HS-27A (cell line): ENCODE measurements around the gene DUSP1.

Experiments used
- DNase-seq: peaks from one replicate; pipeline ENCODE4 v3.0.0-alpha.2; 2012; ENCODE audit warnings: low read depth, missing footprints

Gene DUSP1

GRCh38 chr5:172777881-172778814 is 7.2 kb upstream of the DUSP1 start:
- no peak for DNase-seq

- no peak for DNase-seq
Observed at GRCh38 chr5:172776235-172776594, 5.2 kb upstream of the DUSP1 start.

DNA sequence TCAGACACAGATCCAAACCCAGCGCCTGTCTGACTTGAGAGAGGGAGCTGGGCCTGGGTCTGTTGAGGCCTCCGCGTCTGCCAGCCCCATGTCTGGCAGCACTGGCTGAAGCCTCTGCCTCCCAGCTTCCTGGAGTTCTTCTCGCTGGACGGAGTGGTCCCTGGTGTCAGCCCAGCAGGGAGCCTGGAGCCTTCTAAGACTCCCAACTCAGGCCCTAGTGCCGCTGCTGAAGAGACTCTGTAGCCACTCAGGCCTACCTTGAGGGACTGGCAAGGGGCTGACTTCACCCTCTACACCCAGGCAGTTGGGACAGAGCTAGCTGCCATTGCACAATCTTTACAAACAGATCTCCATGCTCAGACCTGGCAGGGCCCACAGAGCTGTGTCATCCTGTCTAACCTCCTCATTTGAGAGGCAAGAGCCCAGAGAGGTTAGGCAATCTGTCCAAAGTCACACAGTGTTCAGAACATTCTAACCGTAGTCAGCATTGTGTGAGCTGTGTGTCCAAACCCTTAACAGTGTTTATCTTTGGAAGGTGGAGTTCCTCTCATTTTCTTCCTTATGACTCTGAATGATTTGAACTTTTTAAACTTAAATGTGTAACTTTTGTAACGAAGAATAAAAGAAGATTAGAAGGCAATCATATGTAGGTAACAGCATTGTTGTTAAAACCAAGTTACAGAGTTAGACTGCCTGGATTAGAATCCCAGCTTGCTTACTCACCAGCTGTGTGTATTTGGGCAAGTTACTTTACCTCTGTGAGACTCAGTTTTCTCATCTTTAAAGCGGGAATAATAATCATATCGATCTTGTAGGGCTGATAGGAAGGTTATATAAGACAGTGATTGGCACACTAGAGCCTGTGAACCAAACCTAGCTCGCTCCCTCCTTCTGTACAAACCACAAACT is 4.6 kb upstream of the DUSP1 start:
- no peak for DNase-seq

DNA sequence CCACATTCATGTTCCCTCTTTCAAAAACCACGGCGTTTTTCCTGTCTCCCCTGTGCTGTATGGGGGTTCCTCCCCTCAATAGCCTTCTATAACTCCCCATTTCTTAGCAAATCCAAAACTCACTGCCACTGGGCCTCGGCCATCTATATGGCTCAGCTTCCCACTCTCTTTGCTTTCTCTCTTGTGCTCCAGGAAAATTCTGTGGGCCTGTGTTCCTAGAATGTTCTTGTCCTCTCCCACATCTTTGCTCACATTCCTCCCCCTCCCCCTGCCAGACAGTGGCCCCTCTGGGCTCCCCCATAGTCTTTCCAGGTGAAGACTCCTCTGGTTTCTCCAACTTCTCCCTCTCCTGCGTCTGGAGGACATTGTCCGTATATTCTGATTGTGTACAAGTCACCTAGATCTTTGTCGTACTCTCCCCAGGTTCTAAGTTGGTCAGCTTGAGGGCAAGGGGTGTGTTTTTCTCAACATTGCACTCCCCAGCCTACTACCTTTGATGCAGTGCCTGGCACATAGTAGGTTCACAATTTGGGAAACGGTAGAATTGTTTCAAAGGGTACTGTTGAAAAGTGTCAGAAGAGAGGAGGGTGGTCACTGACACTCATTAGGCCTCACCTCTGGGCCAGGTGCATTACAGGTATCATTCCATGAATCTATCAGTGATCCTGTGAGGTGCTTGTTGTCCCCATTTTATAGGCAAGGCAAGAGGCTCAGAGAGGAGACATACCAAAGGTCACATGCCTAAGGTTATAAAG is 3.7 kb upstream of the DUSP1 start:
- no peak for DNase-seq

- DNase-seq, result no peak
Observed at GRCh38 chr5:172773481-172774469, 2.8 kb upstream of the DUSP1 start.

GRCh38 chr5:172772112-172772906 is 1.3 kb upstream of the DUSP1 start:
- peak; percentile 79 for DNase-seq

DNA sequence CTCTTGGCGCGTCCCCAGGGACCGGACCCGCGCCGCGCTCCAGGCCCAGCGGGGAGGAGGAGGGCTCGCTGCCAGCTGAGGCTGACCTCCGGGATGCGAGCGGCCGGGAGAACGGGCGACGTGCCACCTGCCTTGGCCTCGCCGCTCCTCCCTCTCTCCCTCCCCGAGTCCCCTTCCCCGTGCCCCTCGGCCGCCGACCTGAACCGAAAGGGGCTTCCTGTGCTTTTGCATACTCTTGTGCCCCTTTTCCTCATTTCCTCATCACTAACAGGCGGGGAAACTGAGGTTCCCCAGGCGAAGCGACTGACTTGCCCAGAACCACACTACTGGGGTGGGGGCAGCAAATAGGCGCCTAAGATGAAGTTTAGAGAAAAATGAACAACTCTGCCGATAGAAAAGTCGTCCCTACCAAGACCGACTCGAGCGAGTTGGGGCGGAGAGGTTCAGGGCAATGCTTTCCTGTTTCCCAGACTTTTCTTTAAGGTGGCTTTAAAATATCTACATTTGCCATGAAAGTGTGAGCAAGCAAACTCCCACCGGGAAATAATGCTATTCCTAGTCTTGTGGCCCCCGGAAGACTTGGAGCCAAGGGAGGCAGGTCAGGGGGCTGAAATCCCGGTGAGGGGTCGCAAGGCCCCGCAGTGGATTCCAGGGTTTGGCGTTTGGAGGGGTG is 580 bp upstream of the DUSP1 start:
- no peak for DNase-seq

- no peak for DNase-seq
Observed at GRCh38 chr5:172770374-172770674, 671 bp downstream of the DUSP1 start.

GRCh38 chr5:172769616-172770373 is 1.2 kb downstream of the DUSP1 start:
- no peak for DNase-seq

- DNase-seq, result no peak
Observed at GRCh38 chr5:172769342-172769615, 1.7 kb downstream of the DUSP1 start.

- DNase-seq, result no peak
Observed at GRCh38 chr5:172768573-172769341, 2.2 kb downstream of the DUSP1 start.

- no peak for DNase-seq
Observed at GRCh38 chr5:172768098-172768572, 2.9 kb downstream of the DUSP1 start.

DNA sequence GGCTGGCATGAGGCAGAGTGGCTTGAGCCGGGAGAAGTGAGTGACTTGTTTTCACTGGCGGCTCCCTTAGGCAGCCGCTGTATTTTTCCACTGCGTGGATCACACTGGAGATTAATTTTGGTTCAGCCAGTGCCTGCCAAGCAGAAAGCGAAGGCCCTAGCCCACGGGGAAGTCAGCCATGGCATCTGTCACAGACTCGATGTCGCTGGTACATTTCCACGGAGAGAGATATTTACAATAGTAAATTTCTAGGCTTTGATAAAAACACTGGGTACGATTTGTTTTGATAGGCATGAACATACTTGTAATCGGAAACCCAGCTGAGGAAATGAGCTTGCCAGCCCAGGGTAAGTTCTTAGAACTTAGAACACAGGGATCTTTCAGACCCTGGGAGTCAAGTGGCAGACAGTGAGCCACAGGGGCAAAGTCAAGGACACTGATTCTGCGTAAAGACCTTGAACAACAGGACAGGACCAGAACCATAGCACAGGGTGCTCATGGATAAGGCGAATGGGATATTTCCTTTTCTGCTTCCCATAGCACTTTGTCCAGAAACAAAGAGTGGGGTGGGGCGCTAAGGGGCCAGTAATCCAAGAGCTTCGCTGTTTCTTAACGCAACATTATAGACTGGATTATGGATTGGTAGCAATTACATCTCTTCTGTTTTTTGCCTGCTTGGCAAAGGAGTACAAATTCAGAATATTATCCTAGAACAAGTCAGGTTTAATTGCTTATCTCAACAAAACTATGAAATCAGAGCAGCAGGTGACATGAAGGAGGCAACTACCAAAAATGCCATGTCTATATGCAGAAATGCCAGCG is 4.5 kb downstream of the DUSP1 start:
- no peak for DNase-seq

DNA sequence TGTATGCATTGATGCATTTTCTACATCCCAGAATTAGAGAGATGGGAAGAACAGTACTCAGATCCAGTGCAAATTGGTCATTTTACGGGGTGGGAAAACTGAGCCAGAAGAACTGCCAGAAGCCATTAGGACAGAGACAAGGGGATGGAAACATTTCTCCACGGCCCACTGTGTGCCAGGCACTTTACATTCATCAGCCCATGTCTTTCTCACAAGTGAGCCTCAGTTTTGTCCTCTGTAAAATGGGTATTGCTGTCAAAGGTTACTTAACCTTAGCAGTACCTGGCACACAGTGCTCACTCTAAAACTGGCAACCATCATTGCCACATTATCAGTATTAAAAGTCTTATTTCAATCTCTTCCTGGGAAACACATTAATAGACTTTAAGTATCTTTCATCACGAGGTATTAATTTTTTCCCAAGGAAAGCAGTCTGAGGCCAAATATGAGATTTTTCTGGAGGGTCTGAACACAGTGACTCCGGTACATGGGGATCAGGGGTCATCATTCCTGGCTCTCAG is 5.2 kb downstream of the DUSP1 start:
- DNase-seq, result no peak

DNA sequence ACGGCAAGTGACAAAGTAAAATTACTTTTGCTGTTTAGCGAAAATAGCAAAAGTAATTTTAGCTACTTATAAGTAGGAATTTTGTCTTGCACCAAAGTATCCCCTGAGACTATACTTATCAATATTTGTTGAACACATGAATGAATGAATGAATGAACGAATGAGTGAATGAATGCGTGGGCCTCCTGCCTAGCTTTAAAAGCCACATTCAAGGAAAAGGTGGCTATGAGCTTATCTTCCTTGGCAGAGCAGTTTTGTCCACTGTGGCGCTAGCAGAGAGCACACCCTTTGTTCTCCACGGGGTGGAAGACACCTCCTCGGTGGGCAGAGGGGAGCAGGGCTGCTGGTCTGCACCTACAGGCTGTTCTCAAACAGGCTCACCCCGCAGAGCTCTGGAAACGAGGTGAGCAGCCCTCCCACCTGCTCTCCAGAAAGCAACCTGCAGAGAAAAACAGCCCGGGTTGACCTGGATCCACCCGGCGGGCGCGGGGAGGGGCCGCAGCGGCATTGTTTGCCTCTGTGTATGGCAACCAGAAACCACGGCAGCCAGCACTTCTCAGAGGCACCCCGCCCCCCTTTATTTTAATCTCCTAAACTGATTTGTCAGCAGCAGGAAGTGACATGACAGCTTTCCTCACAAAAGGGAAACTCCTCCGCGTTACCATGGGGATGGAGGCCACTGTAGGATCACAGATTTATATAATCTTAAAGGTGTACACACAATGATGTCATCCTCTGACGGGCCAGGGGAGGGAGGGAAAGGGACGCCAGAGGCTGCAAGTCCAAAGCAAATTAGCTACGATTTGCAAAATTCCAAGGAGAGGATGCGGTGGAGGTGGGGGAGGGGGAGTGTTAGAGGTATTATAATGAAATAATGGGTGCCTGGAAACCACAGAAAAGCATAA is 5.9 kb downstream of the DUSP1 start:
- DNase-seq, result peak; percentile 86

DNA sequence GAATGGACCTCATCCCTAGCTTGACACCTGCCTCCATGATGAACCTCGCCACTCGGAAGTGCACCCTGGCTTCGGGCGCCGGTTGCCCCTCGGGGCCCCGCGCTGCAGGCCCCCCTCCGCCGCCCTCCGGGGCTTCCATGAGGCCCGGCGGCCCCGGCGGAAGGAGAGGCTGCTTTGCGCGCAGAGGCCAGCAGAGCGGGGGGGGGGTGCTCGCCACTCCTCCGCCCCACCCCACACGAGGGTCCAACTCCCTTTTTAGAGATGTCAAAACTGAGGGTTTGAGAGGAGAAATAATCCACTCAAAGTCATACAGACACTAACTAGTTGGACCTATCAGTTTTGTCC is 7.9 kb downstream of the DUSP1 start:
- no peak for DNase-seq
